ENCODE measurements around the gene SNX15. TPM values are rescaled to one million over a fixed set of nuclear protein-coding genes. Genes with fewer than 3 reads are reported as not detected.

Gene SNX15
- total and polyA plus RNA-seq, 2 experiments from 2014 or later = 12.9 to 27.3 TPM

- no peaks in the 10 kb centered on the region for H3K9me2 ChIP-seq (replicated peaks; ENCODE audit: insufficient read depth)
- no peak overlapping the region for H3K4me2 ChIP-seq
- WGBS (ENCODE audit: low lambda C conversion rate, missing lambda C conversion rate) = 70% methylated on average over 3 of the region's 3 CpGs
- peaks cover 12% of the 10 kb centered on the region for H3K79me2 ChIP-seq
- H3K27ac ChIP-seq = no peak overlapping the region
- H3K9me3 ChIP-seq (ENCODE audit: low read depth) = no peaks in the 10 kb centered on the region
- TF ChIP-seq CTCF (IDR thresholded peaks at IDR 0.05; ENCODE audit: poor library complexity) = peak; percentile 31
- no peak for TF ChIP-seq EZH2 (IDR thresholded peaks at IDR 0.05; ENCODE audit: borderline replicate concordance)
- no peak for TF ChIP-seq EZH2phosphoT487 (IDR thresholded peaks at IDR 0.05; ENCODE audit: low read depth, severe bottlenecking, unreplicated experiment)
- H3K4me1 ChIP-seq (ENCODE audit: insufficient read depth) = no peaks in the 10 kb centered on the region
- H3K36me3 ChIP-seq (replicated peaks; ENCODE audit: insufficient read depth, low read depth) = no peaks in the 10 kb centered on the region
- H3K27me3 ChIP-seq = no peaks in the 10 kb centered on the region
- no peak overlapping the region for H2AFZ ChIP-seq
- DNase-seq (ENCODE audit: low spot score) = peak; percentile 76
- no peaks in the 10 kb centered on the region for H4K20me1 ChIP-seq (ENCODE audit: insufficient read depth, poor library complexity, severe bottlenecking)
- H3K4me3 ChIP-seq = no peak overlapping the region
Observed at GRCh38 chr11:65078151-65078550, 50.9 kb downstream of the SNX15 start.

- Histone ChIP-seq H2AFZ (no peak overlapping the region), H3K36me3 (replicated peaks; ENCODE audit: insufficient read depth, low read depth) (no peaks in the 10 kb centered on the region), H3K9me2 (replicated peaks; ENCODE audit: insufficient read depth) (no peaks in the 10 kb centered on the region), H4K20me1 (ENCODE audit: insufficient read depth, poor library complexity, severe bottlenecking) (no peaks in the 10 kb centered on the region), H3K27ac (no peak overlapping the region), H3K27me3 (no peaks in the 10 kb centered on the region), H3K4me3 (no peak overlapping the region), H3K9me3 (ENCODE audit: low read depth) (no peaks in the 10 kb centered on the region), H3K4me2 (no peak overlapping the region), H3K4me1 (ENCODE audit: insufficient read depth) (no peaks in the 10 kb centered on the region), H3K79me2 (peaks cover 17% of the 10 kb centered on the region)
- WGBS (ENCODE audit: low lambda C conversion rate, missing lambda C conversion rate) = 89% methylated on average over 9 of the region's 9 CpGs
- TF ChIP-seq EZH2 (IDR thresholded peaks at IDR 0.05; ENCODE audit: borderline replicate concordance) (no peak), EZH2phosphoT487 (IDR thresholded peaks at IDR 0.05; ENCODE audit: low read depth, severe bottlenecking, unreplicated experiment) (no peak), CTCF (IDR thresholded peaks at IDR 0.05; ENCODE audit: poor library complexity) (no peak)
- DNase-seq (ENCODE audit: low spot score) = no peak
Observed at GRCh38 chr11:65078786-65079342, 51.6 kb downstream of the SNX15 start.

GRCh38 chr11:65083134-65083833, 56.0 kb downstream of the SNX15 start:
- Histone ChIP-seq H2AFZ (peak overlapping the region; percentile 88), H3K9me2 (replicated peaks; ENCODE audit: insufficient read depth) (no peaks in the 10 kb centered on the region), H3K36me3 (replicated peaks; ENCODE audit: insufficient read depth, low read depth) (no peaks in the 10 kb centered on the region), H3K9me3 (ENCODE audit: low read depth) (no peaks in the 10 kb centered on the region), H4K20me1 (ENCODE audit: insufficient read depth, poor library complexity, severe bottlenecking) (no peaks in the 10 kb centered on the region), H3K4me2 (peak overlapping the region; percentile 82), H3K27ac (peak overlapping the region; percentile 97), H3K27me3 (no peaks in the 10 kb centered on the region), H3K79me2 (peaks cover 32% of the 10 kb centered on the region), H3K4me3 (peak overlapping the region; percentile 54), H3K4me1 (ENCODE audit: insufficient read depth) (peaks cover 9% of the 10 kb centered on the region)
- whole genome bisulfite sequencing (ENCODE audit: low lambda C conversion rate, missing lambda C conversion rate) = 5% methylated on average over 13 of the region's 13 CpGs
- DNase-seq (ENCODE audit: low spot score) = no peak
- TF ChIP-seq CTCF (IDR thresholded peaks at IDR 0.05; ENCODE audit: poor library complexity) (no peak), EZH2 (IDR thresholded peaks at IDR 0.05; ENCODE audit: borderline replicate concordance) (no peak), EZH2phosphoT487 (IDR thresholded peaks at IDR 0.05; ENCODE audit: low read depth, severe bottlenecking, unreplicated experiment) (no peak)

All from hepatocyte (in vitro differentiated cells).